GM18861 (cell line): ENCODE results near the gene SOX6.
"Not testable (repeated sequence)": the region's sequence is repeated elsewhere in the genome, so short reads cannot be mapped to it uniquely, and the experiment has no call there.

Experiments used
- ATAC-seq: cut with Tn5 transposase; IDR thresholded peaks from one replicate; pipeline ENCODE4 v1.9.1; 2021; ENCODE audit not compliant: unreplicated experiment

The SOX6 gene

GRCh38 chr11:16157327-16157726 lies 199.0 kb downstream of the SOX6 start:
- no peak for ATAC-seq

- ATAC-seq, result no peak
Measured at GRCh38 chr11:16155448-16155847, 200.9 kb downstream of the SOX6 start.

- no peak for ATAC-seq
Measured at GRCh38 chr11:16154715-16155396, 201.5 kb downstream of the SOX6 start.

- ATAC-seq, result no peak
Measured at GRCh38 chr11:16153951-16154350, 202.4 kb downstream of the SOX6 start.

GRCh38 chr11:16151138-16151537 lies 205.2 kb downstream of the SOX6 start:
- no peak for ATAC-seq

GRCh38 chr11:16149476-16149875 lies 206.9 kb downstream of the SOX6 start:
- no peak for ATAC-seq

- ATAC-seq, result no peak
Measured at GRCh38 chr11:16148301-16148931, 207.9 kb downstream of the SOX6 start.

- not testable (repeated sequence) for ATAC-seq
Measured at GRCh38 chr11:16146980-16147379, 209.4 kb downstream of the SOX6 start.

GRCh38 chr11:16141614-16142013 lies 214.7 kb downstream of the SOX6 start:
- ATAC-seq, result not testable (repeated sequence)

- not testable (repeated sequence) for ATAC-seq
Measured at GRCh38 chr11:16141162-16141561, 215.2 kb downstream of the SOX6 start.

- ATAC-seq, result no peak
Measured at GRCh38 chr11:16136792-16137390, 219.5 kb downstream of the SOX6 start.

- no peak for ATAC-seq
Measured at GRCh38 chr11:16133867-16134266, 222.5 kb downstream of the SOX6 start.

GRCh38 chr11:16127732-16128131 lies 228.6 kb downstream of the SOX6 start:
- ATAC-seq, result no peak

- ATAC-seq, result no peak
Measured at GRCh38 chr11:16126362-16126761, 230.0 kb downstream of the SOX6 start.

- ATAC-seq, result no peak
Measured at GRCh38 chr11:16125796-16126195, 230.6 kb downstream of the SOX6 start.

- no peak for ATAC-seq
Measured at GRCh38 chr11:16124390-16124789, 232.0 kb downstream of the SOX6 start.

GRCh38 chr11:16121853-16122252 lies 234.5 kb downstream of the SOX6 start:
- ATAC-seq, result no peak

- no peak for ATAC-seq
Measured at GRCh38 chr11:16120008-16120407, 236.3 kb downstream of the SOX6 start.

GRCh38 chr11:16117989-16118756 lies 238.2 kb downstream of the SOX6 start:
- ATAC-seq, result no peak

GRCh38 chr11:16114978-16115871 lies 241.1 kb downstream of the SOX6 start:
- ATAC-seq, result no peak

GRCh38 chr11:16114431-16114830 lies 241.9 kb downstream of the SOX6 start:
- ATAC-seq, result no peak
